Activated effector memory CD4-positive, alpha-beta T cell treated with Interleukin-2 at 50 U/mL for 16 hours (primary cell): Measurements from ENCODE around the gene RNASE4.
"Not testable (repeated sequence)": the region's sequence is repeated elsewhere in the genome, so short reads cannot be mapped to it uniquely, and the experiment has no call there.

ENCODE experiments used
- DNase-seq: peaks from one replicate; pipeline ENCODE4 v3.0.0-alpha.2; 2020

Gene RNASE4, protein sequence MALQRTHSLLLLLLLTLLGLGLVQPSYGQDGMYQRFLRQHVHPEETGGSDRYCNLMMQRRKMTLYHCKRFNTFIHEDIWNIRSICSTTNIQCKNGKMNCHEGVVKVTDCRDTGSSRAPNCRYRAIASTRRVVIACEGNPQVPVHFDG

DNA sequence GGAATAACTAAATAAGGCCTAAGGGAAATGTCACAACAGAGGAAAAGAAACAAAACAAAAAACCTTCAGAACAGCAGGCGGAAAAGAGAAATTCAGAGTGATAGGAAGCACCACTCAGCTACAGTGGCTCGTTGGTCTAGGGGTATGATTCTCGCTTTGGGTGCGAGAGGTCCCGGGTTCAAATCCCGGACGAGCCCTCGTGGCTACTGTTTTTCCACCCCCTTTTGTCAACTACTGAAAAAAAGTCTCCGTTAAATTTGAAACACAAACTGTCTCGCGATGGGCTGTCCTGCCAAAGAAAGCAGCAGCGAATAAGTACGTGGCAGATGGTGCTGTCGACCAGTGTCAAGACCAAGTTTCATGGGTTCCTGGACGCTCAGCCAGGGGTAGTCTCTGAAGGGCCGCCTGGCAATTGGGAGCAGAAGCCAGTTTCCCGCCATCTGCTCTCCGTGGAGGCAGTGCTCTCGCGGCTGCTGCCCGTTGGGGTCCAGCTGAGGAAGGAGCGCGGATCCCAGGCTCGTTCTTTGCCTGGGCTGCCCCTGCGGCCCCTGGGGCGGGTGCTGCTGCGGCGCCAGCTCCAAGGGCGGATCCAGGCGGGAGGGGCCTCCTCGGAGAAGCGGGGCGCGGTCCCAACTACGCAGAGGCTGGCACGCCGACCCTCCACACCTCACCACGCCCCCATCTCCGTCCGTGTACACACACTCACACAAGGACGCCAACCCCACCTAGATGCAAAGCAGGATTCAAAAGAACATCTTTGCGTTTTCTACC is at the start of gene RNASE4:
TSS of gene RNASE4 (plus strand) at position 670 of the 771 bp plus-strand sequence. CDS start 14,812 bp downstream, outside the sequence.
- peak; percentile 69 for DNase-seq

DNA sequence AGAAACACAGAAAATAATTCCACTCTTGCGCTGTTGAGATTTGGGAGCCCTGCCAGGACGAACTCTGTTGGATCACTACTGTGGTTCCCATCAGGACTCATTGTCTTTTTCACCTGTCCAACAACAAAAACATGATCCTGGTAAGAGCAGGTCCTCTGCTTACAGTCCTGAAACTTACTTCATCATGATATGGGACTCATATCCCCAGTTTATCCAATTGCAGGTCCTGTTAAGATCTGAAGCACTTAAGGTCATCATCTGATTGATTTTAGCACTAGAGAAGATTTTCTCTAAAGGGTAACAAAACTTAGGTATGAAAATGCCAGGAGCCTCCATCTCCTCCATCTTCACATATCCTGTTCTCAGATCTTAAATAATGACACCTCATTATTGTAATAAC is 42.8 kb upstream of the RNASE4 start, which contains the start of gene OR6S1:
TSS of gene OR6S1 (minus strand) at position 101 of the 400 bp plus-strand sequence. CDS start at position 101, 0 bp downstream.
- DNase-seq = no peak

DNA sequence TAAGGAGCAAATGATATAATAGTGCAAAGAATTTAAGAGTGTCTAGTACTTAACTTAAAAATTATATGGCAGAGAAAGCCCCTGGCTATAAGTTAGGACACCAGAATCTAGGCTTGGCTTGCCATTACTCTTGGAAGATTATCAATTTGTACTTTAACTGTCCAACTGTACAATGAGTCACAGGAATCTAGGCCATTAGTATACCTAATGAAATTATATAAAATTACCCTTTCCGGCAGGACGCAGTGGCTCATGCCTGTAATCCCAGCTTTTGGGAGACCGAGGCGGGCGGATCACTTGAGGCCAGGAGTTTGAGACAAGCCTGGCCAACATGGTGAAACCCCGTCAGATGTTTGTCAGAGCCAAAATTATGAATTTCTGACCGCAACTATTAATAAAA is 42.2 kb upstream of the RNASE4 start:
- DNase-seq = no peak

DNA sequence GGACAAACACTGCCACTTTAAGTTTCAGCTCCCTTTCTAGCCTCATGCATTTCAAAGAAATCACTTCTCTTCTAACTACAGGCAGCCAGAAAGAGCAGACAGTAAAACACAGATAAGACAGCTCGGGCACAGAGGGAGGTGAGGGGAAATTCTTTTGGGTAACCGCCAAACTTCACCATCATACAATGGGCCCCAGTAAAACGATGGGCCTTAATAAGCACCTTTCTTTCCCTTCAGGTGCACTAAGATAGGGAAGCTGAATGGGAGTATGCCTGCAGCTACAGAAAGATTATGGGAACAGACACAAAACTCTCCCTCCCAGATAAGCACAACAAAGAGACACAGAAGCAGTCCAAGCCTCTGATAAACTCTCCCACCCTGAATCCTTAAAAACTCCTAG is 41.6 kb upstream of the RNASE4 start:
- DNase-seq = not testable (repeated sequence)

DNA sequence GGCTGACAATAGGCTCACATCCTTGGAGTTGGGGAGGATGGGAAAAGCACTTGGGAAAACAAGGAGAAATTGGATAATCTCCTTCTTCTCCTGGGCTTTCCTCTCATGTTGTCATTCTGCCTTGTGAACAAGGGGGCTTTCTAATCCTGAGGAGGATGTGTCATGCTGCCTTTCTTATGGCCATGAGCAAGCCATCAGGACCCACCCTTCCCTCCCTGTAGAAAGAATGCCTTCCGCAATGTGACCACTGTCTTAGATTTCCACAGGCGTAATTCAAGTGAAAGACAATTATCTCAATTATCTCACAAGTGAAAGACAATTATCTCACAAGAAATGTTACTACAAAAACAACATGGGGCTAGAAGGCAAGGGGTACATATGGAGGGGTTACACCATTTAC is 39.8 kb upstream of the RNASE4 start:
- no peak for DNase-seq

DNA sequence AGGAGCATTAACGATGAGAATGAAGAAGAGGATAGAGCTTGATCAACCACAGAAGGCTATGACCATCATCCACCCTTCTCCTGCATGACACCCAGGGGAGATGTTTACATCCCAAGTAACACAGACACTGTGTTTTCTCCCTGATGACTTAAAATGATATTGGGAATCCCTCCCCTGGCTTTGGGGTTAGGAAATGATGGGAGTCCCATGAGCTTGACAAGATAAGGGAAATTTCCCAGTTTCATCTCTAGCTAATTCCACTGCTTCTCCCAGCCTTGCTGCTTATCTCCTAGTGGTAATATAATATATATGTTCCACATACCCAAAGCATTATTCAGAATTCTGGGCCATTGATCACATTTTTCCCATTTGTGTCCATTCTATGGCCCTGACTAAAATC is 38.9 kb upstream of the RNASE4 start:
- no peak for DNase-seq

DNA sequence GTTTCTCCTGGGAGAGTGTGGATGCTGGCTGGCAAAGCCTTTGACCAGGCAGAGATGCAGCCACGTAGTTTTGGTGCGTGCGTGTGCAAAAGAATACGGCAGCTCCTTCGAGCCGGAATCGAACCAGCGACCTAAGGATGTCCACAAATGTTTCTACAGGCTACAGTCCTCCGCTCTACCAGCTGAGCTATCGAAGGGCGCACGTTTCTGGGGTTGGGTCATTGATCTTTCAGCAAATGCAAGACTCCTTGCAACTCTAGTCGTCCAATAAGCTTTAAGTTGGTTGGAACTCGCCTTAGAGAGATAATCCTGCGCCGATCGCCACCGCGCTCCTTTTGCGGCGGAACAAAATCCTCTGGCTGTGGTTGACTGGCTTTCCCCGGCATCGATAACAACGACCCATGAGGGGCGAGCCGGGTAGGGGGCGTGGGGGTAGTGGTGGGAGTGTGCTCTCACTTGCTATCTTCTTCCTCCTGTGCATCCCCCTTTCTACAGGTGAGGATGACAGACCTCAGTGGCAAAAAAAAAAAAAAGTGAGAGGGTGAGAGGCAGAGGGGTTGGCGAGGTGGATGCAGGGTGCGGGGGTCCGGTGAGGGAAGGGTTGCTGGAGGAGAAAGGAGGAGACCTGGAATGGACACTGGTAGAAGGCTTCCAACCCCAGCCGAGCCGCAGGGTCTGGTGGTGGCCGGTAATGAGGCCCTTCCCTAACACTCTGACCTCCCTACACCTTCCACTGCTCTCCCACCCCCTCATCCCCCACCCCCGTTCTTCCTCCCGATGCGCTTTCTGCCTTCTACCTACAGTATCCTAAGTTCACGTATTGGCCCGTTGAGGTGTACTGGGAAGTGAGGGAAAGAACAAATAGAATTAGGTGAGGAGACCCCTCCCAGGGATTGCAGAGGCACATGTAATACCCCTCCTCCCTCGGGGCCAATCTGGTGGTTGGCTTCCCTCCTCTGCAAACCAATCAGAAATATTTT is 31.1 kb upstream of the RNASE4 start:
- no peak for DNase-seq

DNA sequence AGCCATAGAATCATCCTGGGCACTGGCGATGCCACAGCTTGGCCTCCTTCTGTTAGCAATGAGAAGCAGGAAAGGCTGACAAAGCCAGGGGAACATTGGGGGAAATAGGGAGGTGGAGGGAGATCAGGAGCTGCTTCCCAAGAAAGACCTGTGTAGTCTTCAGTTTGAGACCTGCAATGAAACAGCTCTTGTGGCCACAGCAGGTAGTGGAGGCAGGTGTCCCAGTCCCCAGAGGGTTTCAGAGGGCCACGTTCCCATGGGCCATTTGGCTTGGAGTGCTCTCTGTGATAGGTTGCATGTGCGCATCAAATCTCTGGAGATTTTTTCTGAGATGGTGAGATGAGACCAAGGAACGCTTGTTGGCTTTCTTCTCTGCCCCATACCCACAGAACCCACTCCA is 28.5 kb upstream of the RNASE4 start:
- DNase-seq = no peak

DNA sequence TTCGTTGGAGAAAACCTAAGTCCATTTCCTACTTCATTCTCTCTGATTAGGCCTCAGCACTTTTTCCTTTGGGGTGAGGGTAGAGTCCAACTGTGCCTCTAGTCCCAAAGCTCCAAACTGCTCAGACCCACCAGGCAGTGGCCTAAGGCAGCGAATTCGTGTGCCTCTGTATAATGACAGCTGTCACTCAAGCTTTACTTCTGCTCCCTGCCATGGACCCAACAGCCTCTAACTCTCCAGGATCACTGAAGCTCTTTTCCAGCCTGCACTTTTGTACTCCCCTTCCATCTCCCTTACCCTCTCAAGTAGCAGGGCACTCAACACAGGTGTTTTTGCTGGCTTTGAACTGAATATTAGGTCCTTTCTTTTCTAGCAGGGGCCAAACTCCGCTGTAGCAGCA is 28.1 kb upstream of the RNASE4 start:
- no peak for DNase-seq

DNA sequence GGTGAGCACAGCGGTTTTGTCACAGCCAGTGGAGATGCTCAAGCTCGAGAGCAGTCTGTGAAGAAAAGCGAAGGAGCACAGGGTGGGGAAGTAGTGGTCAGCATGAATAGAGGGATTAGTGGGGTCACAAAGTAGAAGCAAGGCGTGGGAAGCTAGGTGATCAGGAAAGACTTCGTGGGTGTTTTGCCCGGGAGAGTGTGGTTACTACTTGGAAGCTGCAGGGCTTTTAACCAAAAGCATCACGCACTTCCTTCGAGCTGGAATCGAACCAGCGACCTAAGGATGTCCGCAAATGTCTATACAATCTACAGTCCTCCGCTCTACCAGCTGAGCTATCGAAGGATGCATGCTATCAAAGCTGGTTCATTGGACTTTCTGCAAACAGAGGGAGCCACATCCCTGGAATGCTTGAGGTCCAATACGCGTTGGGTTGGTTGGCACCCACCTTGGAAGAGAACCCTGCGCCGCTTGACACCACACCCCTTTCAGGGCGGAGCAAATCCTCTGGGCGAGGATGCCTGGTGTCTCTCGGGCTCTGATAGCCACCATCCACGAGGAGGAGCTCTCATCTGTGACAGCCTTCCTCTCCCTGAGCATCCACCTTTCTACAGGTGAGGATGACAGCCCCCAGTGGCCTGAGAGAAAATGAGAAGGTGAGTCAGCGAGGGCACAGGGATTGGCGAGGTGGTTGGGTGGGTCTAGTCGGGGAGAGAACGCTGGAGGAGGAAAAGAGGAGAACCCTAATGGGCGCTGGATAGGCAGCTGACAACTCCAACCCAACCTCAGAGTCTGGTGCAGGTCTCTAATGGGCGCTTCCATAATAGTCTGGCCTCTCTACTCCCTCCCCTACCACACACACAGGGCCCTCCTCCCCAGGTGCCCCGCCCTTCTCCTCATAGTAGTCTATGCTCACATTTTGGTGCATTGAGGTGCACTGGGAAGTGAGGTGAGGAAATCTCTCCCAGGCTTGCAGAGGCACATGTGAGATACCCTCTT is 26.8 kb upstream of the RNASE4 start:
- no peak for DNase-seq

DNA sequence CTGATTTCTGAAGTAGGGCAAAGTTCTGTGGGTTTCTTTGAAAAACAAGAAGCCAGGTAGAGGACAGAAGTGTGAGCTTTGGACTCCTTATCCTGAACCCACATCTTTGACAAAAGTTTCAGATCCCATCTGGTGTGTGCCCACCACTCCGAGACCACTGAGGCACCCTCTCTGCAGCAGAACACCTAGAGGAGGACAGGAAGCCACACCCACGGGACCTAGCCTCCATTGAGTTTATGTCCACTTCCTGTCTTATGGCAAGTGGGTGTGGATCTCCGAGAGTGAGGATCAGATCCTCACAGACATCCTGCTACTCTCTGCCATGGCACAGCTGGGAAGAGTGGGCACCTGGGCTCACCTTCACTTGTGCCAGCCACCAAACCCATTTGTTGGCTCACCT is 26.1 kb upstream of the RNASE4 start:
- DNase-seq = no peak

DNA sequence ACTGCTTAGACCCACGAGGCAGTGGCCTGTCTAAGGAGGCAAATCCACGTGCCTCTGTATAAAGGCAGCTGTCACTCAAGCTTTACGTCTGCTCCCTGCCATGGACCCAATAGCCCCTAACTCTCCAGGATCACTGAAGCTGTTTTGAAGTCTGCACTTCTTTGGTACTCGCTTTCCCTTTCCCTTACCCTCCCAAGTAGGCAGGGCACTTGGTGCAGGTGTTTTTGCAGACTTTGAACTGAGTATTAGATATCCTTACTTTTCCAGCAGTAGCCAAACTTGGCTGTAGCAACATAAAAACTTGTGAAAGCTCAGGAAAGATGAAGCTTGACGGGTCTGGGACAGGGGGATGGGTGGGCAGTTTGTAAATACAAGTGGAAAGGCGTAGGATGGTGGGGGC is 25.0 kb upstream of the RNASE4 start:
- no peak for DNase-seq

DNA sequence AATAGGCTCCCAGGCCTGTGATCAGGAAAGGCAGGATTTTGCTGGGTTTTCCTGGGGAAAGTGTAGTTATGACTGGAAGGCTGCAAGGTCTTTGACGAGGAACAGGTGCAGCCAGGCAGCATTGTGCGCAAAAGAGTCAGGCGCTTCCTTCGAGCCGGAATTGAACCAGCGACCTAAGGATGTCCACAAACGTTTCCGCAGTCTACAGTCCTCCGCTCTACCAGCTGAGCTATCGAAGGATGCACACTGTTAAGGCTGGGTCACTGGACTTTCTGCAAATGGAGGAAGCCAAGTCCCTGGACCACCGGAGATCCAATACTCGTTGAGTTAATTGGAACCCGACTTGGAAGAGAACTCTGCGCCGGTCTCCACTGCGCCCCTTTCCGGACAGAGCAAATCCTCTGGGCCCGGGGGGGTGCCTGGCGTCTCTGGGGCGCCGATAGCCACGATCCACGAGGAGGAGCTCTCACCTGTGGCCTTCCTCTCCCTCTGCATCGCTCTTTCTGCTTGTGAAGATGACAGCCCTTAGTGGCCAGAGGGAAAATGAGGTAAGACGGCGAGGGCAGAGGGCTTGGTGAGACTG is 24.5 kb upstream of the RNASE4 start:
- no peak for DNase-seq

DNA sequence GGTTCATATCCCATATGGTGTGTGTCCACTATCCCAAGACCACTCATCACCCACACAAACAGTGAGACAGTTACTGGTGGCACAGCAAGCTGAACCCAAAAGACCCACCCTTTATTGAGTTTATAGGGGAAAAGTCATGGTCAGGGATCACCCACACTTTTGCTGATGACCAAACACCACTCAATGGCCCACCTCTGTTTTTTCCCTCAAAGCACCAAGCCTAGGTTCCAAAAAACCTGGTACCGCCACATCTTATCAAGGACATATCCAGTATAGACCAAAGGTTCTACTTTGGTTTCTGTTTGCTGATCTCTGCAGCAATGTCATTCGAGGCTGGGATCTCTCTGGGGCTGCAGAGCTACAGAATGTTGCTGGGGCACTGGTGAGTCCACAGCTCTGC is 23.2 kb upstream of the RNASE4 start:
- DNase-seq = no peak

DNA sequence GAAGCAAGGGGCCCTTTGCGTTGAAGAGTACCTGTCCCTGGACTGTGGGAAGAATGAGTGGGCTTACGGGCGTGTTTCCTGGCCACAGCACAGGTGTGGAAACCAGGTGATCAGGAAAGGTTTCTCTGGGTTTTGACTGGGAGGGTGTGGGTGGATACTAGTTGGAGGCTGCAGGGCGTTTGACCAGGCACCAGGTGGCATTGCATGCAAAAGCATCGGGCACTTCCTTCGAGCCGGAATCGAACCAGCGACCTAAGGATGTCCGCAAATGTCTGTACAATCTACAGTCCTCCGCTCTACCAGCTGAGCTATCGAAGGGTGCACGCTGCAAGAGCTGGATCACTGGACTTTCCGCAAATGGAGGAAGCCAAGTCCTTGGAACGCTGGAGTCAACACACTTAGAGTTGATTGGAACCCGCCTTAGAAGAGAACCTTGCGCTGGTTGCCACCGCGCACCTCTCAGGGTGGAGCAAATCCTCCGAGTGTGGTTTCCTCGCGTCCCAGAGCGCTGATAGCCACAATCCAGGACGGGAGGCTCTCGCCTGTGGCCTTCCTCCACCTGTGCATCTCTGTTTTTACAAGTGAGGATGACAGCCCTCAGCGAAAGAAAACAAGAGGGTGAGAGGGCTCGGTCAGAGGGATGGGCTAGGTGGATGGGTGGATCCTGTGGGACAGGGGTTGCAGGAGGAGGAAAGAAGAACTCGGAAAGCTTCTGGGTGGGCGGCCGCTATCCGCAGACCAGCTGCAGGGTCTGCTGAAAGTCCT is 21.2 kb upstream of the RNASE4 start:
- peak; percentile 63 for DNase-seq

DNA sequence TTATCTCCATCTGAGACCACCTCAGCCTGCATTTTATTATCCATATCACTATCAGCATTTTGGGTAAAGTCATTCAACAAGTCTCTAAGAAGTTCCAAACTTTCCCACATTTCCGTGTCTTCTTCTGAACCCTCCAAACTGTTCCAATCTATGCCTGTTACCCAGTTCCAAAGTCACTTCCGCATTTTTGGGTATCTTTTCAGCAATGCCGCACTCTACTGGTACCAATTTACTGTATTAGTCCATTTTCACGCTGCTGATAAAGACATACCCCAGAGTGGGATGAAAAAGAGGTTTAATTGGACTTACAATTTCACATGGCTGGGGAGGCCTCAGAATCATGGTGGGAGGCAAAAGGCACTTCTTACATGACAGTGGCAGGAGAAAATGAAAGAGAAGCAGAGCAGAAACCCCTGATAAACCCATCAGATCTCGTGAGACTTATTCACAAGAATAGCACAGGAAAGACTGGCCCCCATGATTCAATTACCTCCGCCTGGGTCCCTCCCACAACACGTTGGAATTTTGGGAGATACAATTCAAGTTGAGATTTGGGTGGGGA is 17.9 kb upstream of the RNASE4 start:
- not testable (repeated sequence) for DNase-seq

DNA sequence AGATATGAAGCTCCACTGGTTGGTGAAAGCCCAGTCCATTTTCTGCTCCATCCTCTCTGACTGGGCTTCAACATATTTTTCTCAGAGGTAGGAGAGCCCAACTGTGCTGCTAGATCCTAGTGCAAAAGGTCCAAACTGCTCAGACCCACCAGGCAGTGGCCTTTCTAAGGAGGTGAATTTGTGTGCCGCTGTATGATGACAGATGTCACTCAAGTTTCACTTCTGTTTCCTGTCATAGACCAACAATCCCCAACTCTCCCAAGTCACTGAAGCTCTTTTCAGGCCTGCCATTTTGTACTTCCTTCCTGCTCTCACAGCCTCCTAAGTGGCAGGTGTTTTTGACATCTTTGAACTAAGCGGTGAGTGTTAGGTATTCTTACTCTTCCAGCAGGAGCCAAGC is 16.4 kb upstream of the RNASE4 start:
- no peak for DNase-seq

DNA sequence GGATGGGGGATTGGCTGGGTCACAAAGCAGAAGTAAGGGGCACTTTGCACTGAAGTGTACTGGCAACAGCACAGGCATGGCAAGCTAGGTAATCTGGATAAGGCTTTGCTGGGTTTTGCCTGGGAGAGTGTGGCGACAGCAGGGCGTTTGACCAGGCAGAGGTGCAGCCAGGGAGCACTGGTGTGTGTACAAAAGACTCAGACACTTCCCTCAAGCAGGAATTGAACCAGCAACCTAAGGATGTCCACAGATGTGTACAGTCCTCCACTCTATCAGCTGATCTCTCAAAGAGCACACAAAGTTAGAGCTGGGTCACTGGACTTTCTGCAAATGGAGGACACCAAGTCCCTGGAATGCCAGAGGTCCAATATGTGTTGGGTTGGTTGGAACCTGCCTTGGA is 15.4 kb upstream of the RNASE4 start:
- no peak for DNase-seq

DNA sequence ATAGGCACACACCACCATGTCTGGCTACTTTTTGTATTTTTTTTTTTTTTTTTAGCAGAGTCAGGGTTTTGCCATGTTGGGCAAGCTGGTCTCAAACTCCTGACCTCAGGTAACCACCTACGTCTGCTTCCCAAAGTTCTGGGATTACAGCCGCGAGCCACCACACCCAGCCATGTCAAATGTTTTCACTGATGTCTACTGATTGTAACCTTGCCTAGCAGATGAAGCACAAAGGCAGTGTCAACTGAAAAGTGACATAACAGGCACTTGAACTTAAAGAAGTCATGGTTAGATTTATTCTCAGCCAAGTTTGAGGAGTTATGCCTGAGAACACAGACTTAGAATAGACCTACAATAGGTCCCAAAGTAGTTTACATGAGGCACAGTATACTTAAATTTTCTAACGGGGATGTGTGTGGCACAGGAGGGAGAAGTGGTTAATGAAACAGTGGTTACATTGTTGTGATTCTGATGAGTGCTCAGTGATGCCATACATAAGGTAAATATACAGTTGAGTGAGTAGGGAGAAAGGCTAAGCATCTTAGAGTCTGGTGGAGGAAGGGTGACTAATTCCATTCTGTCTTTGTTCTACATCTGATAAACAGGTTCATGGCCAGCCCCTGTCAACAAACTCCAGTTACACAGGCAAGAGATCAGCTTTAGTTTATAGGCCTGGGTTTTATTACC is 12.6 kb upstream of the RNASE4 start:
- DNase-seq = no peak

DNA sequence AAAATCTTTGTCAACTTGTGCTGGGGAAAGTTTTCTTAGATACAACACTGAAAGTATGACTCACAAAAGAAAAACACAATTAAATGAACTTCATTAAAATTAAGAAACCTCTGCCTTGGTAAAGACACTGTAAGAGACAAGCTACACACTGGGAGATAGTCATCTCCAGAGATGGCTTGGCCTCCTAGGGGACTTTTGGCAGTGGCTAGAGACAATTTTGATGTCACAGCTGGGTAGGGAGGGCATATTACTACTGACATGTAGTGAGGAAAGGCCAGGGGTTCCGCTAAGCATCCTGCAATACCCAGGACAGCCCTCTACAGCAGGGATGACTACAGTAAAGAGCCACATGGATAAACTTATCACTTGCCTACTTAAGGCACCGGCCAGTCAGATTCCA is 8.7 kb upstream of the RNASE4 start:
- no peak for DNase-seq
